HL-60 (cell line): ENCODE results near the gene OXSR1.

ENCODE experiments used
- POLR2AphosphoS5 ChIP-seq: IDR thresholded peaks from 2 replicates; pipeline ENCODE4 v1.6.1; 2012; ENCODE audit warnings: low read depth
- TF ChIP-seq, protein P1 (sequence below): IDR thresholded peaks from one replicate; pipeline ENCODE4 v1.5.1; 2011; ENCODE audit warnings: low read length, control low read depth, inconsistent platforms; ENCODE audit not compliant: insufficient read depth
- TF ChIP-seq, protein P2 (sequence below): IDR thresholded peaks from 2 replicates; pipeline ENCODE4 v1.6.1; 2012; ENCODE audit warnings: low read depth; ENCODE audit not compliant: insufficient replicate concordance

DNA sequence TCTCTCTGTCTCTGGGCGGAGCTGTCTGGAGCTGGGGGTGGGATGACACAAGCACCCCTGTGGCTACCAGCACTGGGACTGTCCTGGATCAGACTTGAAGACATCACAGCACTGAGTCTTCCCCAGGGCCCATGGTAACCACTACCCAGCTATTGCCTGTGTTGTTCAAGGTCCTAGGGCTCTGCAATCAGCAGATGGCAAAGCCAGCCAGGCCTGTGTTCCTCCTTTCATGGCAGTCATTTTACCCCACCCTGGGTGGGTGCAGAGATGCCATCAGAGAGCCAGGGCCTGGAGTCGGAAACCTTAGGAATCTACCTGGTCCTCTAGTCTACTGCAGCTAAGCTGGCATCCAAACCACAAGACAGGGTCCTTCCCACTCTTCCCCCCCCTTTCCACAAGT, 38.4 kb downstream of the OXSR1 start:
- TF ChIP-seq, protein P1, sequence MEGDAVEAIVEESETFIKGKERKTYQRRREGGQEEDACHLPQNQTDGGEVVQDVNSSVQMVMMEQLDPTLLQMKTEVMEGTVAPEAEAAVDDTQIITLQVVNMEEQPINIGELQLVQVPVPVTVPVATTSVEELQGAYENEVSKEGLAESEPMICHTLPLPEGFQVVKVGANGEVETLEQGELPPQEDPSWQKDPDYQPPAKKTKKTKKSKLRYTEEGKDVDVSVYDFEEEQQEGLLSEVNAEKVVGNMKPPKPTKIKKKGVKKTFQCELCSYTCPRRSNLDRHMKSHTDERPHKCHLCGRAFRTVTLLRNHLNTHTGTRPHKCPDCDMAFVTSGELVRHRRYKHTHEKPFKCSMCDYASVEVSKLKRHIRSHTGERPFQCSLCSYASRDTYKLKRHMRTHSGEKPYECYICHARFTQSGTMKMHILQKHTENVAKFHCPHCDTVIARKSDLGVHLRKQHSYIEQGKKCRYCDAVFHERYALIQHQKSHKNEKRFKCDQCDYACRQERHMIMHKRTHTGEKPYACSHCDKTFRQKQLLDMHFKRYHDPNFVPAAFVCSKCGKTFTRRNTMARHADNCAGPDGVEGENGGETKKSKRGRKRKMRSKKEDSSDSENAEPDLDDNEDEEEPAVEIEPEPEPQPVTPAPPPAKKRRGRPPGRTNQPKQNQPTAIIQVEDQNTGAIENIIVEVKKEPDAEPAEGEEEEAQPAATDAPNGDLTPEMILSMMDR, result no peak
- no peak for TF ChIP-seq POLR2AphosphoS5
- TF ChIP-seq, protein P2, sequence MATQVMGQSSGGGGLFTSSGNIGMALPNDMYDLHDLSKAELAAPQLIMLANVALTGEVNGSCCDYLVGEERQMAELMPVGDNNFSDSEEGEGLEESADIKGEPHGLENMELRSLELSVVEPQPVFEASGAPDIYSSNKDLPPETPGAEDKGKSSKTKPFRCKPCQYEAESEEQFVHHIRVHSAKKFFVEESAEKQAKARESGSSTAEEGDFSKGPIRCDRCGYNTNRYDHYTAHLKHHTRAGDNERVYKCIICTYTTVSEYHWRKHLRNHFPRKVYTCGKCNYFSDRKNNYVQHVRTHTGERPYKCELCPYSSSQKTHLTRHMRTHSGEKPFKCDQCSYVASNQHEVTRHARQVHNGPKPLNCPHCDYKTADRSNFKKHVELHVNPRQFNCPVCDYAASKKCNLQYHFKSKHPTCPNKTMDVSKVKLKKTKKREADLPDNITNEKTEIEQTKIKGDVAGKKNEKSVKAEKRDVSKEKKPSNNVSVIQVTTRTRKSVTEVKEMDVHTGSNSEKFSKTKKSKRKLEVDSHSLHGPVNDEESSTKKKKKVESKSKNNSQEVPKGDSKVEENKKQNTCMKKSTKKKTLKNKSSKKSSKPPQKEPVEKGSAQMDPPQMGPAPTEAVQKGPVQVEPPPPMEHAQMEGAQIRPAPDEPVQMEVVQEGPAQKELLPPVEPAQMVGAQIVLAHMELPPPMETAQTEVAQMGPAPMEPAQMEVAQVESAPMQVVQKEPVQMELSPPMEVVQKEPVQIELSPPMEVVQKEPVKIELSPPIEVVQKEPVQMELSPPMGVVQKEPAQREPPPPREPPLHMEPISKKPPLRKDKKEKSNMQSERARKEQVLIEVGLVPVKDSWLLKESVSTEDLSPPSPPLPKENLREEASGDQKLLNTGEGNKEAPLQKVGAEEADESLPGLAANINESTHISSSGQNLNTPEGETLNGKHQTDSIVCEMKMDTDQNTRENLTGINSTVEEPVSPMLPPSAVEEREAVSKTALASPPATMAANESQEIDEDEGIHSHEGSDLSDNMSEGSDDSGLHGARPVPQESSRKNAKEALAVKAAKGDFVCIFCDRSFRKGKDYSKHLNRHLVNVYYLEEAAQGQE, result no peak
